Measurements from ENCODE around the gene SCGB1C2.
"Not testable (repeated sequence)": the region's sequence is repeated elsewhere in the genome, so short reads cannot be mapped to it uniquely, and the experiment has no call there.

Gene SCGB1C2

DNA sequence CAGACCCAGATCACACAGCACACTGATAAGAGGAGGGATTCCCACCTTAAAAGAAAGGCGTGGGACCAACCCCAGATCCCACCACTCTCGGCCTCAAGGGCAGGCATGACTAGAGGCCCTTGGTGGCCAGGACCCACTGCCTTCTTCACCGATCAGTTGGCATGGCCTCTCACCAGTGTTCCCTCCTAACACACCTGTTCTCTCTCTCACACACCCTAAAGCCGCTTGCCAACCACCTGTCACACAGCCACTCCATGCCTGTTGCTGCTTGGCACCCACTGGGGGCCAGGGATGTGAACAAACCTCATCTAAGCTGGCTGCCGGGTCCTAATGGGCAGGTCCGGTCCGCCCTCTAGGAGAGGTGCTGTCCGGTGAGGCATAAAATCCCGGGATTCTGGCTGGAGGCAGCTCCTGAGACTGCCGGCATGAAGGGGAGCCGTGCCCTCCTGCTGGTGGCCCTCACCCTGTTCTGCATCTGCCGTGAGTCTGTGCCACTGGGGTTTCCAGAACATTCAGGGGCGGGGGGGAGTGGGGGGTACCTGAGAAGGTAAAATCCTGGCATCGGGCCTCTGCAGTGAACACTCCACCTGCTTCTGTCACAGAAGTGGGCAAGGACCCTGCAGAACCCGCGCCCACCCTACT is at the start of gene SCGB1C2:
TSS of gene SCGB1C2 (plus strand) at position 404 of the 642 bp plus-strand sequence. CDS start at position 426, 22 bp downstream.
- not testable (repeated sequence) for DNase-seq (ENCODE audit: low spot score)

DNA sequence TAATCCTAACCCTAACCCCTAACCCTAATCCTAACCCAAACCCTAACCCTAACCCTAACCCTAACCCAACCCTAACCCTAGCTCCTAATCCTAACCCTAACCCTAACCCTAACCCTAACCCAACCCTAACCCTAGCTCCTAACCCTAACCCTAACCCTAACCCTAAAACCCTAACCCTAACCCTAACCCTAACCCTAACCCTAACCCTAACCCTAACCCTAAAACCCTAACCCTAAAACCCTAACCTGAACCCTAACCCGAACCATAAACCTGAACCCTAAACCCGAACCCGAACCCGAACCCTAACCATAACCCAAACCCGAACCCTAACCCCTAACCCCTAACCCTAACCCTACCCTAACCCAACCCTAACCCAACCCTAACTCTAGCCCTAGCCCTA is 24.3 kb upstream of the SCGB1C2 start:
- DNase-seq (ENCODE audit: low spot score), result not testable (repeated sequence)

DNA sequence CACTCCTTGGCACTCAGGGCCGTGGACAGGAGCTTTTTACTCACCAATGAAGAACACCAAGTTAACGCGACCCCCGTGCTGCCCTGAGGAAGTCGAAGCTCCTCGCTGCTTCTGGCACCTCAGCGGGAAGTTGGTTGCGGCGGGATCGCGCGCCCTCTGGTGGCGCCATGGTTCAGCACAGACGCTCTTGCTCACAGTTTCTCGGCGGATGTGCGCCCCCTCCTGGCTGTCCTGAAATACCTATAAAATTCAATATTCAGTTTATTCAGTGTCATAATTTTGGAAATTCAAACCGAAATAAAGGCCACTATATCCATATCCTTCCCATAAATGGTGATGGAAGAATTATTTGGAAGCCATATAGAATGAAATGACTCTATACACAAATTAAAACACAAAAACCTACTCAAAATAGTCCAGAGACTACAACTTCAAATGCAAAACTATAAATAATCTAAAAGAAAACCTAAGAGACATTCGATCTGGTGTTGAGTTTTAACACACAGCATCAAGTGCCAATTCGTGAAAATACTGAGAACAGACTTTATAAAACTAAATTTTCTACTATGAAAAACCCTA is 18.9 kb upstream of the SCGB1C2 start:
- DNase-seq (ENCODE audit: low spot score), result not testable (repeated sequence)

GRCh38 chr17:133932-134331 is 3.4 kb upstream of the SCGB1C2 start:
- DNase-seq (ENCODE audit: low spot score), result not testable (repeated sequence)

- not testable (repeated sequence) for DNase-seq (ENCODE audit: low spot score)
Measured at GRCh38 chr17:134332-134785, 3.0 kb upstream of the SCGB1C2 start.

GRCh38 chr17:135022-135421 is 2.3 kb upstream of the SCGB1C2 start:
- DNase-seq (ENCODE audit: low spot score), result not testable (repeated sequence)

GRCh38 chr17:135895-136294 is 1.5 kb upstream of the SCGB1C2 start:
- DNase-seq (ENCODE audit: low spot score), result not testable (repeated sequence)

GRCh38 chr17:136531-136930 is 838 bp upstream of the SCGB1C2 start:
- not testable (repeated sequence) for DNase-seq (ENCODE audit: low spot score)

- DNase-seq (ENCODE audit: low spot score), result not testable (repeated sequence)
Measured at GRCh38 chr17:139401-140205, 2.2 kb downstream of the SCGB1C2 start.

GRCh38 chr17:142102-142661 is 4.8 kb downstream of the SCGB1C2 start:
- peak; percentile 42 for DNase-seq (ENCODE audit: low spot score)

DNA sequence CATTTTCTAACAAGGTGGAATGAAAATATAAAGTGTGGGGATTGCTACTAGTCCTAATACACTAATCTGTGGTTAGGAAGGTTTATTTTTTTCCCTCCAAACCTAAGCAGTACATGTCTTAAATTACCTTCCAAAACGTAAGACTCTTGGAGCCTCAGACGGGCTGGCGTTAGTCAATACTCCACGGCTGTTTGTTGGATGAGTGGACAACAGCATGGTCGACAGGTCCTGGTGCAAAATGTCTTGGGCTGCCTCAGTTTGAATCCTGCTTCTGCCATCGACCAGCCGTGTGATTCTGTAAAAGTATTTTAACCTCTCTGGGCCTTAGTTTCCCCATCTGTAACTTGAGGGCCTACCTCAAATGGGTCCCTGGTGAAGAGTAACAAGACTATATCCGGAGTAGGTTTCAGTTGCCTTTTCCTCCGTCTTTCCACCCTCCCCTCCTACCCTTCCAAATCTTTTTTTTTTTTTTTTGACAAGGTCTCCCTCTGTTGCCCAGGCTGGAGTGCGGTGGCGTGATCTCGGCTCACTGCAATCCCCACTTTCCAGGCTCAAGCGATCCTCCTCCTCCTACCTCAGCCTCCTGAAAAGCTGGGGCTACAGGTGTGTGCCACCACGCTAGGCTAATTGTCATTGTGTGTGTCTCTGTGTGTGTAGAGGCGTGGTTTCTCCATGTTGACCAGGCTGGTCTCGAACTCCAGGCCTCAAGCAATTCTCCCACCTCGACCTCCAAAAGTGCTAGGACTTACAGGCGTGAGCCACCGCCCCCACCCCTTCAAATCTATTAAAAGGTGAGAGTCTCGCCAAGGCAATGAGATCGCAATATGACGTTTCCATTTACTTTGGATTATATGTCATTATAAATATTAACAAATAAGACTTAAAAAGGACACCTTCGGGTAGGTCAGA is 5.8 kb downstream of the SCGB1C2 start:
- no peak for DNase-seq (ENCODE audit: low spot score)

DNA sequence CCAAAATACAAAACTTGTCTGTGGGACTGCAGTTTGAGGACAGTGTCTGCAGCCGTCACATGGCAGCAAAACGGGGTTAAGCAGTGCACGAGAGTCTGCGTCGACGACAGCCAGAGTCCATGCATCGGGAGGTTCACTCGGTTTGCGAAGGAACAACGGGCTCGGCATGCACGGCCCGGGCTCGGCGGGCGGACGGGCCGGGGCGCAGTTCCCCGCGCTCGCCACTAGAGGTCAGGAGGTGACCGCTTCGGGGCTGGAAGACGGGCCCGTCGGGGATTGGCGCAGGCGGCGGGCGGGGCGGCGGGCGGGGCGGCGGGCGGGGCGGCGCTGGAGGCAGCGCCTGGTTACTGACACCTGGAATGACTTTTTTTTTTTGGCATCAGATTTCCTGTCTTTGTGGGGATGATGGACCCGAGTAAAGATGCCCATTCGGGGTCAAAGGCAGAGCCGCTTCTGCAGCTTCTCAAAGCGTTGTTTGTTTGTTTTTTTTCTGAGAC is 6.5 kb downstream of the SCGB1C2 start:
- DNase-seq (ENCODE audit: low spot score), result peak; percentile 65

- DNase-seq (ENCODE audit: low spot score), result no peak
Measured at GRCh38 chr17:144936-145670, 7.7 kb downstream of the SCGB1C2 start.

- DNase-seq (ENCODE audit: low spot score), result no peak
Measured at GRCh38 chr17:145671-146541, 8.5 kb downstream of the SCGB1C2 start.

DNA sequence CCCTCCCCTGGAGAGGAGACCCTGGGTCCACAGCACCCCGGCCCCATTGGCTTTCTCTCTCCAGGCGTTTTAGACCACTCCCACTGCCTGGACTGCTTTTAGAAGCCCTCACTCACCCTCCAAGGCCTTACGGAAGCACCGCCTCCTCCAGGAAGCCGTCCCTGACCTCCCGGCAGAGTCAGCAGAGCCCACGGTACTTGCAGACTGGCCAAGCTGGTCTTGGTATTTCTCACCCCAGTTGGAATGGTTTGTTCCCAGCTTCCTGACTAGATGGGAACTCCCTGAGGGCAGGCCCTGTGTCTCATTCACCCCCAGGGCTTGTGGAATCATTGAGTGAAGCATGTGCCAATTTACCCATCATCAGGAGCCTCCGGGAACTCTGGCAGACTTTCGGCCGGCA is 9.2 kb downstream of the SCGB1C2 start:
- no peak for DNase-seq (ENCODE audit: low spot score)

DNA sequence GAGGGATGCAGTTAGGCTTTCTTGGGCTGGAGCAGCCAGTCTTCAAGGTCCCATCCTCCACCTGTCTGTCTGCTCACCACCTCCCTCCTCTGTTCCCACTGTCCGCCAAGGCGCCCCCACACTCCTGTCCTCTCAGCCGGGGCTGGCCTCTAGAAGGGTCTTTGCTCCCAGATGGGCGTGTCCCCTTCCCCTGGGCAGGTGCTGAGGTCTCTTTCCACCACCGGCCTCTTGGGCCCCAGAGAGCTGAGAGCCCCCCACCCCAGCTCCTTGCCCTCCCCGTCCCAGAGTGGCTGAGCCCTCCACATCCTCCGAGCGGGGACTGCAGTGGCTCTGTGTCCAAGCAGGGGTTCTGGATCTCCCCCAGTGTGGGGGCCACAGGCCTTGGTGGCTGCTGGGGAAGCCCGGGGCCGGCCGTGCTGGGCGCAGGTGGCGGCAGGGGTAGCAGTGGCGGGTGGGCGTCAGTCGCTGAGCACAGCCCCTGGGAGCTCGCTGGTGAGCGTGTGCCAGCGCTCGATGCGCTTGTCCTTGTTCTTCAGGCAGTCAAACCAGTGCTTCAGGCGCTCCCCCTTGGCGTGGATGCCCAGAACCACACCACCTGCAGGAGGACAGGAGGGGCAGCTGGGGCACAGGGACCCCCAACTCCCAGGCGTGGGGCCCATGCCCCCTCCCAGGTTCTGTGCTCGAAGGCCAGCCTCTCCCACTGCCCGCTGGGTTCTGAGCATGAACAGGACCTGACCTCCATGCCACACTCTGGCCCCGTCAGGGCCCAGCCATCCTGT is 9.8 kb downstream of the SCGB1C2 start:
- DNase-seq (ENCODE audit: low spot score), result no peak

DNA sequence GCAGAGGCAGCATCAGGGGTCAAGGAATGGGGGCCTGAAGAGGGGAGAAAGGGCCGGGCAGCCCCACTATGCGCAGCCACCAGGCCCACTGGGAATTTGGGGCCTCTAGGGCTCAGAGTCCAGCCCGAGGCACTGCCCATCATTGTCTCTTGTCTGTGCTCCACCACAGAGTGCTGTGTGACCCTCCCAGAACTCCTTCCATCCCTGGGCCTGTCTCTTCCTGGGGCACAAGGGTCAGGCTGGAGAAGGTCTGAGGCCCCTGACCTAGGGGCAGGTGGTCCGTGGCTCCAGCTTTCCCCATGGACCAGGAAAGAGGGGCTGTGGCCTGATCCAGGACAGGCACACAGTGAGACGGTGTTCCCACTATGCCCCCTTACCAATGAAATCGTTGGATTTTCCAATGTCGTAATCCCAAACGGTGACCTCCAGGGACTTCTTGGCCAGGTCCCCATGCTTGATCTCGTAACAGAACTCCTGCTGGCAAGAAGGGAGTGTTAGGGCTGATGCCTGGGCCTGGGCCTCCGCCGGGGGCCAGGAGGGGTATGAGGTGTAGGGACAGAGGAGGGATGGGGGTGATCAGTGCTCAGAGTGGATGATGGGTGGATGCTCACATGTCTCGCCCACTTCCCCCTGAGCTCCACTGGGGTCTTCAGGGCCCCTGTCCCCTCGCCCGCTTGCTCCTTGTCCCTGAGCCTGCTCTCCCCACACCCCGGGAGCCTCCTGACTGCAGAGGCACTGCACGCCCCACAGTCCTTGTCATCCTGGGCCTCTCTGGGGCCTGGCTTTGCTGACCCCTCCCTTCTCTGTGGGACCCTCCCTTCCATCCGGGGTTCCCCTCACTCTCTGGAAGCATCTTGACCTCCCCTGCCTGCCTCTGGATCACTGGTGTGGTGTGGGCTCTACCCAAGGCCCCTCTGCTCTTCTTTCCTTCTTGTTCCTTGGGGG is 10.7 kb downstream of the SCGB1C2 start:
- no peak for DNase-seq (ENCODE audit: low spot score)

DNA sequence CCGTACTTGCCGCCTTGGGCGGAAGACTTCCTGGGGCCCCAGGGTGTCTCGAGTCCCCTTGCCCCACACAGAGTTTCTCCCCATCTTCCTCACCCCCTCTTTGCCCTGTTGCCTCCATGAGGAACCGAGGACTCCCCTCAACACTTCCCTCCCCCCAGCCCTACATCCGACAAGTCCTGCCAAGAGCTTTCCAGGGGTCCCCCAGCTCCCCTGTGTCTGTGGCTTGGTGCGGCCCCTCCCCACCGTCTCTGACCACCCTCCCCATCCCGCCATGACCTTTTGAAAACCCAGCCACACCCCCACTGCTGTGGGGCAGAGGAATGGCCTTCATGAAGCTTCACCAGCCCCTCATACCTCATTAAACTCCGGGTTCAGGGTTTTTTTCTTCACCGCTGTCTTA is 11.4 kb downstream of the SCGB1C2 start:
- no peak for DNase-seq (ENCODE audit: low spot score)

All from COLO829 (cell line).